H9 (cell line): ENCODE results near the gene HS2ST1. TPM values are rescaled to one million over a fixed set of nuclear protein-coding genes. Genes with fewer than 3 reads are reported as not detected.

Source experiments
- DNase-seq: peaks from one replicate; pipeline ENCODE4 v3.0.0-alpha.2; 2017
- H2AFZ ChIP-seq: one replicate; pipeline ENCODE4 v1.6.1; 2013; ENCODE audit warnings: mild to moderate bottlenecking, low read length, control low read depth, moderate library complexity
- H2AK5ac ChIP-seq: 2 replicates; pipeline ENCODE4 v1.6.1; 2013; ENCODE audit warnings: low read length, control low read depth, mixed read lengths; ENCODE audit not compliant: insufficient read length
- H2BK120ac ChIP-seq: one replicate; pipeline ENCODE4 v1.6.1; 2013; ENCODE audit warnings: low read depth, mild to moderate bottlenecking, low read length, control low read depth, inconsistent platforms; ENCODE audit not compliant: poor library complexity, severe bottlenecking
- H2BK12ac ChIP-seq: 2 replicates; pipeline ENCODE4 v1.6.1; 2013; ENCODE audit warnings: low read length, control low read depth, mixed read lengths, low read depth; ENCODE audit not compliant: insufficient read length
- H2BK15ac ChIP-seq: 2 replicates; pipeline ENCODE4 v1.6.1; 2013; ENCODE audit warnings: low read depth, low read length, control low read depth
- H2BK20ac ChIP-seq: one replicate; pipeline ENCODE4 v1.6.1; 2013; ENCODE audit warnings: low read depth, mild to moderate bottlenecking, low read length, control low read depth, inconsistent platforms; ENCODE audit not compliant: poor library complexity, severe bottlenecking
- H2BK5ac ChIP-seq: 2 replicates; pipeline ENCODE4 v1.6.1; 2013; ENCODE audit warnings: low read length, control low read depth, mixed read lengths; ENCODE audit not compliant: insufficient read length
- H3K14ac ChIP-seq: 2 replicates; pipeline ENCODE4 v1.6.1; 2013; ENCODE audit warnings: low read length, control low read depth; ENCODE audit not compliant: insufficient read depth
- H3K18ac ChIP-seq: 2 replicates; pipeline ENCODE4 v1.6.1; 2013; ENCODE audit warnings: low read depth, mild to moderate bottlenecking, mixed read lengths, low read length, control low read depth; ENCODE audit not compliant: insufficient read length
- H3K23ac ChIP-seq: 2 replicates; pipeline ENCODE4 v1.6.1; 2013; ENCODE audit warnings: low read length, control low read depth, mixed read lengths, low read depth; ENCODE audit not compliant: insufficient read length
- H3K23me2 ChIP-seq: 2 replicates; pipeline ENCODE4 v1.6.1; 2013; ENCODE audit warnings: low read depth, mild to moderate bottlenecking, mixed read lengths, low read length, control low read depth; ENCODE audit not compliant: insufficient read length, poor library complexity, severe bottlenecking
- H3K27ac ChIP-seq: 2 replicates; pipeline ENCODE4 v1.5.1; 2013; ENCODE audit warnings: low read length, control low read depth, mixed read lengths, low read depth; ENCODE audit not compliant: insufficient read length
- H3K27me3 ChIP-seq: 2 replicates; pipeline ENCODE4 v1.6.1; 2013; ENCODE audit warnings: low read length, control low read depth, inconsistent platforms; ENCODE audit not compliant: insufficient read depth
- H3K4ac ChIP-seq: 2 replicates; pipeline ENCODE4 v1.6.1; 2013; ENCODE audit warnings: low read depth, mild to moderate bottlenecking, control low read depth, inconsistent platforms, low read length, moderate library complexity
- H3K4me1 ChIP-seq: 2 replicates; pipeline ENCODE4 v1.6.1; 2013; ENCODE audit warnings: low read length, control low read depth, inconsistent platforms; ENCODE audit not compliant: insufficient read depth
- H3K4me2 ChIP-seq: 2 replicates; pipeline ENCODE4 v1.6.1; 2013; ENCODE audit warnings: low read length, control low read depth, mixed read lengths; ENCODE audit not compliant: insufficient read length, insufficient read depth
- H3K56ac ChIP-seq: 2 replicates; pipeline ENCODE4 v1.6.1; 2013; ENCODE audit warnings: low read depth, mild to moderate bottlenecking, mixed read lengths, low read length, control low read depth; ENCODE audit not compliant: insufficient read length
- H3K79me1 ChIP-seq: 2 replicates; pipeline ENCODE4 v1.6.1; 2013; ENCODE audit warnings: low read depth, mild to moderate bottlenecking, moderate library complexity, low read length, control low read depth, inconsistent platforms; ENCODE audit not compliant: insufficient read depth, poor library complexity, severe bottlenecking
- H3K79me2 ChIP-seq: 2 replicates; pipeline ENCODE4 v1.6.1; 2013; ENCODE audit warnings: low read length, control low read depth, inconsistent platforms; ENCODE audit not compliant: insufficient read depth
- H3K9ac ChIP-seq: 2 replicates; pipeline ENCODE4 v1.6.1; 2013; ENCODE audit warnings: low read length, control low read depth, mixed read lengths; ENCODE audit not compliant: insufficient read length; ENCODE audit errors: extremely low read depth
- H3K9me3 ChIP-seq: one replicate; pipeline ENCODE4 v1.6.1; 2013; ENCODE audit warnings: low read depth, low read length, inconsistent platforms; ENCODE audit not compliant: control insufficient read depth
- H3T11ph ChIP-seq: one replicate; pipeline ENCODE4 v1.6.1; 2013; ENCODE audit warnings: mild to moderate bottlenecking, low read length, control low read depth, inconsistent platforms
- H4K20me1 ChIP-seq: one replicate; pipeline ENCODE4 v1.6.1; 2013; ENCODE audit not compliant: control insufficient read depth, insufficient read length, insufficient read depth
- H4K5ac ChIP-seq: 2 replicates; pipeline ENCODE4 v1.6.1; 2013; ENCODE audit warnings: low read depth, mild to moderate bottlenecking, mixed read lengths, low read length, control low read depth; ENCODE audit not compliant: insufficient read length
- H4K8ac ChIP-seq: replicated peaks from 2 replicates; pipeline ENCODE4 v1.6.1; 2013; ENCODE audit warnings: low read length, control low read depth, mixed read lengths, low read depth; ENCODE audit not compliant: insufficient read length
- H4K91ac ChIP-seq: 2 replicates; pipeline ENCODE4 v1.6.1; 2013; ENCODE audit warnings: low read depth, mild to moderate bottlenecking, moderate library complexity, mixed read lengths, low read length, control low read depth; ENCODE audit not compliant: insufficient read length
- H3K27ac Mint-ChIP-seq, 3 experiments: 2 replicates in 2 of 3; 3 replicates in 1 of 3; pipeline ENCODE4 v1.8.0; 2020 to 2021; ENCODE audit warnings: mixed read lengths in 3 of 3, mild to moderate bottlenecking in 1 of 3, moderate library complexity in 1 of 3
- H3K27me3 Mint-ChIP-seq: 2 replicates; pipeline ENCODE4 v1.8.0; 2021; ENCODE audit warnings: low read depth, mild to moderate bottlenecking, moderate library complexity, mixed read lengths
- H3K36me3 Mint-ChIP-seq, 3 experiments: 2 replicates in 2 of 3; 3 replicates in 1 of 3; pipeline ENCODE4 v1.8.0; 2020 to 2021; ENCODE audit warnings: low read depth in 3 of 3, mixed read lengths in 3 of 3; ENCODE audit not compliant: insufficient read depth in 1 of 3
- H3K4me1 Mint-ChIP-seq, 2 experiments: 2 replicates each; pipeline ENCODE4 v1.8.0; 2020; ENCODE audit warnings: mixed read lengths in 2 of 2
- H3K4me3 Mint-ChIP-seq, 2 experiments: 2 replicates in 1 of 2; 3 replicates in 1 of 2; pipeline ENCODE4 v1.8.0; 2020 to 2021; ENCODE audit warnings: mild to moderate bottlenecking in 2 of 2, mixed read lengths in 2 of 2, moderate library complexity in 1 of 2
- H3K9me3 Mint-ChIP-seq, 2 experiments: 2 replicates in 1 of 2; 3 replicates in 1 of 2; pipeline ENCODE4 v1.8.0; 2020; ENCODE audit warnings: mild to moderate bottlenecking in 2 of 2, mixed read lengths in 2 of 2, moderate library complexity in 1 of 2
- CTCF ChIP-seq: fragments of 200-600 bp; sonication (generic); conservative IDR thresholded peaks from 3 replicates; pipeline ENCODE4 v1.8.0; 2021; ENCODE audit warnings: antibody characterized with exemption, mild to moderate bottlenecking
- WGBS: extraction: QIAGEN DNeasy Blood & Tissue Kit; methylation state at CpG from one replicate; pipeline ENCODE4 v1.1.7; 2013; ENCODE audit warnings: missing lambda C conversion rate, low lambda C conversion rate, mixed read lengths; ENCODE audit not compliant: insufficient read length; ENCODE audit errors: extremely low coverage; 5-methylcytosine and 5-hydroxymethylcytosine counted together
- total RNA-seq: library from RNA; stranded (reverse); gene quantifications from 2 replicates; pipeline ENCODE4 v1.2.1, GENCODE V29; 2021

HS2ST1 gene
- total RNA-seq, 1 experiment from 2014 or later: 20.1 TPM

- H4K8ac ChIP-seq: no peak overlapping the region
- no peak overlapping the region for H2AFZ ChIP-seq
- no peak overlapping the region for H3K56ac ChIP-seq
- H2BK12ac ChIP-seq: no peak overlapping the region
- no peak overlapping the region for H2BK120ac ChIP-seq
- H2BK20ac ChIP-seq: no peak overlapping the region
- Mint-ChIP-seq H3K27me3 (no peaks in the 10 kb centered on the region), H3K4me3 (no peak overlapping the region), H3K4me1 (peaks cover 19 to 25% of the 10 kb centered on the region in 2 experiments), H3K27ac (no peak overlapping the region; a peak in 1 of 7 replicates), H3K9me3 (no peaks in the 10 kb centered on the region), H3K36me3 (peaks cover 0 to 7% (median 4%) of the 10 kb centered on the region in 3 experiments; a peak in 1 of 7 replicates)
- H3K79me2 ChIP-seq: peaks cover 9% of the 10 kb centered on the region; the same call in 1 of the 2 replicates
- H3K9ac ChIP-seq: no peak overlapping the region
- H3K4me1 ChIP-seq: no peaks in the 10 kb centered on the region
- no peak overlapping the region for H4K5ac ChIP-seq
- H4K20me1 ChIP-seq: no peaks in the 10 kb centered on the region
- WGBS: no CpG with 5 or more reads among the region's 5 CpGs
- no peaks in the 10 kb centered on the region for H3K23me2 ChIP-seq
- peaks cover 13% of the 10 kb centered on the region for H3K79me1 ChIP-seq
- H3K14ac ChIP-seq: no peak overlapping the region
- H2AK5ac ChIP-seq: no peak overlapping the region
- TF ChIP-seq CTCF: no peak
- no peaks in the 10 kb centered on the region for H3K9me3 ChIP-seq
- no peak overlapping the region for H3K27ac ChIP-seq
- no peak overlapping the region for H4K91ac ChIP-seq
- H3K4me2 ChIP-seq: no peak overlapping the region
- DNase-seq: no peak
- H3K18ac ChIP-seq: no peak overlapping the region
- H3K23ac ChIP-seq: no peak overlapping the region
- H3T11ph ChIP-seq: no peak overlapping the region
- no peaks in the 10 kb centered on the region for H3K27me3 ChIP-seq
- H2BK15ac ChIP-seq: no peak overlapping the region
- H3K4ac ChIP-seq: no peak overlapping the region
- no peak overlapping the region for H2BK5ac ChIP-seq
Observed at GRCh38 chr1:86950712-86951419, 36.4 kb downstream of the HS2ST1 start.
